Activated T-helper 1 cell treated with anti-CD3 and anti-CD28 coated beads, Interleukin-12 subunit alpha, Interleukin-12 subunit beta, Interleukin-2, Interleukin-4 antibody, amounts not matched to agents 30 ng/mL and 10 ng/mL and 1 ng/mL, durations not matched to agents 14 hours and 24 hours and 36 hours (primary cell): ENCODE data around the gene DCLK1. TPM values are rescaled to one million over a fixed set of nuclear protein-coding genes. Genes with fewer than 3 reads are reported as not detected.

Experiments used
- DNase-seq: peaks from one replicate; pipeline ENCODE4 v3.0.0; 2021; ENCODE audit warnings: low spot score
- H3K27ac Mint-ChIP-seq: one replicate; pipeline ENCODE4 v1.8.0; 2021; ENCODE audit warnings: mild to moderate bottlenecking, mixed read lengths
- H3K27me3 Mint-ChIP-seq: one replicate; pipeline ENCODE4 v1.8.0; 2022; ENCODE audit warnings: mild to moderate bottlenecking, moderate library complexity, mixed read lengths; ENCODE audit not compliant: insufficient read depth
- H3K36me3 Mint-ChIP-seq: one replicate; pipeline ENCODE4 v1.8.0; 2021; ENCODE audit warnings: low read depth, mixed read lengths
- H3K4me1 Mint-ChIP-seq: one replicate; pipeline ENCODE4 v1.8.0; 2021; ENCODE audit warnings: low read depth, mixed read lengths
- H3K4me3 Mint-ChIP-seq: one replicate; pipeline ENCODE4 v1.8.0; 2021; ENCODE audit warnings: mild to moderate bottlenecking, moderate library complexity, mixed read lengths
- H3K9me3 Mint-ChIP-seq: one replicate; pipeline ENCODE4 v1.8.0; 2021; ENCODE audit warnings: mixed read lengths
- intact Hi-C: fragments of 100-400 bp; cut with micrococcal nuclease; formaldehyde crosslinking; loops from one replicate; pipeline ENCODE4 v1.15.1; 2024
- total RNA-seq: library from RNA; stranded (reverse); gene quantifications from 2 replicates; pipeline ENCODE4 v1.2.3, GENCODE V29; 2022

Gene DCLK1
- total RNA-seq, 1 donor from 2014 or later: not detected

- Mint-ChIP-seq H3K4me3 (no peak overlapping the region), H3K4me1 (no peaks in the 10 kb centered on the region), H3K27me3 (no peaks in the 10 kb centered on the region), H3K27ac (no peak overlapping the region), H3K9me3 (peaks cover 10% of the 10 kb centered on the region), H3K36me3 (no peaks in the 10 kb centered on the region)
- DNase-seq: no peak
- intact Hi-C loops: no loop called here
Observed at GRCh38 chr13:35925669-35926068, 205.5 kb downstream of the DCLK1 start.

GRCh38 chr13:35923347-35923746 is 207.8 kb downstream of the DCLK1 start:
- H3K4me1 Mint-ChIP-seq: no peaks in the 10 kb centered on the region
- H3K27ac Mint-ChIP-seq: no peak overlapping the region
- DNase-seq: no peak
- H3K36me3 Mint-ChIP-seq: no peaks in the 10 kb centered on the region
- H3K4me3 Mint-ChIP-seq: no peak overlapping the region
- peaks cover 8% of the 10 kb centered on the region for H3K9me3 Mint-ChIP-seq
- H3K27me3 Mint-ChIP-seq: no peaks in the 10 kb centered on the region
- intact Hi-C loops: no loop called here

GRCh38 chr13:35920816-35921215 is 210.4 kb downstream of the DCLK1 start:
- Mint-ChIP-seq H3K27ac (no peak overlapping the region), H3K4me3 (no peak overlapping the region), H3K27me3 (no peaks in the 10 kb centered on the region), H3K4me1 (no peaks in the 10 kb centered on the region), H3K36me3 (no peaks in the 10 kb centered on the region), H3K9me3 (peaks cover 7% of the 10 kb centered on the region)
- DNase-seq: no peak
- intact Hi-C loops: no loop called here

- Mint-ChIP-seq H3K36me3 (no peaks in the 10 kb centered on the region), H3K4me1 (no peaks in the 10 kb centered on the region), H3K4me3 (no peak overlapping the region), H3K27ac (no peak overlapping the region), H3K27me3 (no peaks in the 10 kb centered on the region), H3K9me3 (peaks cover 3% of the 10 kb centered on the region)
- no peak for DNase-seq
- intact Hi-C loops: no loop called here
Observed at GRCh38 chr13:35917942-35918645, 213.1 kb downstream of the DCLK1 start.

- Mint-ChIP-seq H3K4me3 (no peak overlapping the region), H3K9me3 (peaks cover 3% of the 10 kb centered on the region), H3K36me3 (no peaks in the 10 kb centered on the region), H3K27ac (no peak overlapping the region), H3K27me3 (no peaks in the 10 kb centered on the region), H3K4me1 (no peaks in the 10 kb centered on the region)
- no peak for DNase-seq
- intact Hi-C loops: no loop called here
Observed at GRCh38 chr13:35917252-35917941, 213.8 kb downstream of the DCLK1 start.

- Mint-ChIP-seq H3K36me3 (no peaks in the 10 kb centered on the region), H3K4me1 (no peaks in the 10 kb centered on the region), H3K27ac (no peak overlapping the region), H3K4me3 (no peak overlapping the region), H3K27me3 (no peaks in the 10 kb centered on the region), H3K9me3 (no peaks in the 10 kb centered on the region)
- no peak for DNase-seq
- intact Hi-C loops: no loop called here
Observed at GRCh38 chr13:35916146-35916545, 215.0 kb downstream of the DCLK1 start.

DNA sequence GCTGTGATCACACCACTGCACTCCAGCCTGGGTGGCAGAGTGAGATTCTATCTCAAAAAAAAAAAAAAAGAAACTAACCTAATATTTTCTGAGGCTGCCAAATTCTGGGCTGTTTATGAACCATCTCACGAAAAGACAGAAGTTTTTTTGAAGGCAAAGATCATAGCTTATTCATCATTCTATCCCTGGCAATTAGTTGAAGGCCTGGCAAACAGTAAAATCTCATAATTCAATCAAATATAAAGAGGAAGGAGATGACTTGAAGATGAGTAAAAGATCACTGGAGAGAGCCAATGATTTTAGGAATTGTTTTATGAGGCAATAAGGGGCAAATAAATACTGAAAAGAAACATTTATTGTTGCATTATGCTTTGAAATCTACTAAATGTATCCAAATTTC is 216.5 kb downstream of the DCLK1 start:
- Mint-ChIP-seq H3K4me1 (no peaks in the 10 kb centered on the region), H3K4me3 (no peak overlapping the region), H3K27ac (no peak overlapping the region), H3K9me3 (peaks cover 6% of the 10 kb centered on the region), H3K36me3 (no peaks in the 10 kb centered on the region), H3K27me3 (no peaks in the 10 kb centered on the region)
- no peak for DNase-seq
- intact Hi-C loops: no loop called here

DNA sequence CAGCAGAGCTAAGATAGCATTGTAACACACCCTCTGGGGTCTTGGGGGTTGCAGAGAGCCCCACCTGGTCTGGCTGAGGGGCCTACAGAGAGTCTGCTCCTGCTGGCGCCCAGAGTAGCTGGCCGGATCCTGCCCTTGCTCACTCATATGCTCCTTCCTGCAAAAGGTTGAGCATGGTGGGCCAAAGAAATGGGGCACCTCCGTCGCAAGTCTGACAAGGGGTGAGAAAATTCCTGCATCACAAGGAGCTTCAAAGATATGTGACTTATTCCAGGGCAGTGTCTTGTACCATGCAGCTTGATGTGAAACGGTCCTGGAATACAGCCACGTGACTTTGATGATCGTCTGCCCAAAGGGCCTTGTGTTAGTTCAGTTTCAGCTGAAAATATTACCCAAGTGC is 218.3 kb downstream of the DCLK1 start:
- Mint-ChIP-seq H3K27me3 (no peaks in the 10 kb centered on the region), H3K4me1 (no peaks in the 10 kb centered on the region), H3K4me3 (no peak overlapping the region), H3K9me3 (peaks cover 6% of the 10 kb centered on the region), H3K36me3 (no peaks in the 10 kb centered on the region), H3K27ac (no peak overlapping the region)
- no peak for DNase-seq
- intact Hi-C loops: no loop called here

- no peaks in the 10 kb centered on the region for H3K4me1 Mint-ChIP-seq
- H3K27me3 Mint-ChIP-seq: no peaks in the 10 kb centered on the region
- no peak overlapping the region for H3K27ac Mint-ChIP-seq
Observed at GRCh38 chr13:35909837-35910540, 221.2 kb downstream of the DCLK1 start.

DNA sequence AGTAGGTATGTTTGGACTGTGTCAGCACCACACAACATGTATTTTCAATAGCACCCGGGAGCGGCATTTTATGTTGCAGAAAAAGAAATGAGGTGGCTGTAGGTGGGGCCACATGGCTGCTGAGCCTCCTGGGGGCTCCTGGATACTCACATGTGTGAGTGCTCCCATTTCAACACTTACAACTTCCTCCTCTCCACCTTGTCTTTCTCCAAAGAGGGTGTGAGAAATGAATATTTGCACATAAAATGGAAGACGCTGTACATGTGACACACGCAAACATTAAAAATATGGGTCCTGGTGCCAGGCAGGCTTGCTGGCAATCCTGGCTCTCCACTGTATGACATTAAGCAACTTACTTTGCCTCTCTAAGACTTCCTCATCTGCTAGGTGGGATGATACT is 222.1 kb downstream of the DCLK1 start:
- Mint-ChIP-seq H3K27ac (no peak overlapping the region), H3K27me3 (no peaks in the 10 kb centered on the region), H3K9me3 (peaks cover 6% of the 10 kb centered on the region), H3K4me3 (no peak overlapping the region), H3K4me1 (no peaks in the 10 kb centered on the region), H3K36me3 (no peaks in the 10 kb centered on the region)
- DNase-seq: no peak
- intact Hi-C loops: no loop called here

More at GRCh38 chr13:35909837-35910540, 221.2 kb downstream of the DCLK1 start:
- no peak for DNase-seq
- Mint-ChIP-seq H3K9me3 (peaks cover 6% of the 10 kb centered on the region), H3K4me3 (no peak overlapping the region), H3K36me3 (no peaks in the 10 kb centered on the region)
- intact Hi-C loops: no loop called here

GRCh38 chr13:35908226-35908625 is 223.0 kb downstream of the DCLK1 start:
- H3K27ac Mint-ChIP-seq: no peak overlapping the region
- intact Hi-C loops: no loop called here
- no peaks in the 10 kb centered on the region for H3K36me3 Mint-ChIP-seq
- DNase-seq: no peak
- H3K9me3 Mint-ChIP-seq: peaks cover 6% of the 10 kb centered on the region
- H3K27me3 Mint-ChIP-seq: no peaks in the 10 kb centered on the region
- H3K4me1 Mint-ChIP-seq: no peaks in the 10 kb centered on the region
- no peak overlapping the region for H3K4me3 Mint-ChIP-seq

GRCh38 chr13:35906636-35907035 is 224.5 kb downstream of the DCLK1 start:
- no peak overlapping the region for H3K27ac Mint-ChIP-seq
- peaks cover 6% of the 10 kb centered on the region for H3K9me3 Mint-ChIP-seq
- no peaks in the 10 kb centered on the region for H3K36me3 Mint-ChIP-seq
- no peak for DNase-seq
- no peak overlapping the region for H3K4me3 Mint-ChIP-seq
- no peaks in the 10 kb centered on the region for H3K27me3 Mint-ChIP-seq
- intact Hi-C loops: no loop called here
- no peaks in the 10 kb centered on the region for H3K4me1 Mint-ChIP-seq

GRCh38 chr13:35903075-35903474 is 228.1 kb downstream of the DCLK1 start:
- intact Hi-C loops: no loop called here
- no peaks in the 10 kb centered on the region for H3K9me3 Mint-ChIP-seq
- H3K27ac Mint-ChIP-seq: no peak overlapping the region
- no peaks in the 10 kb centered on the region for H3K36me3 Mint-ChIP-seq
- H3K27me3 Mint-ChIP-seq: no peaks in the 10 kb centered on the region
- H3K4me3 Mint-ChIP-seq: no peak overlapping the region
- DNase-seq: no peak
- no peaks in the 10 kb centered on the region for H3K4me1 Mint-ChIP-seq
